AG04449 (cell line): Measurements from ENCODE around the gene LARGE2.

ENCODE experiments used
- CTCF ChIA-PET: fragments of 350-600 bp; formaldehyde crosslinking; extraction: SDS; loops from one replicate; lab custom pipeline; 2021; ENCODE audit warnings: antibody characterized with exemption; lab: Yijun Ruan, JAX
- POLR2A ChIA-PET: fragments of 400-600, 350-600 bp; formaldehyde crosslinking; extraction: SDS; loops from one replicate; lab custom pipeline; 2020; ENCODE audit warnings: antibody characterized with exemption, inconsistent platforms; lab: Yijun Ruan, JAX
- DNase-seq: peaks from one replicate; pipeline ENCODE4 v3.0.0-alpha.2; 2010; ENCODE audit warnings: low read depth, low spot score
- H3K4me3 ChIP-seq: 2 replicates; pipeline ENCODE4 v1.5.1; 2011; ENCODE audit warnings: low read depth, mild to moderate bottlenecking, control low read depth, low read length
- TF ChIP-seq, protein P1 (sequence below): IDR thresholded peaks from one replicate; pipeline ENCODE4 v1.5.1; 2011; ENCODE audit warnings: mild to moderate bottlenecking, moderate library complexity, low read length, control low read depth, inconsistent platforms; ENCODE audit not compliant: insufficient read depth; ENCODE audit errors: missing control alignments

LARGE2 gene

DNA sequence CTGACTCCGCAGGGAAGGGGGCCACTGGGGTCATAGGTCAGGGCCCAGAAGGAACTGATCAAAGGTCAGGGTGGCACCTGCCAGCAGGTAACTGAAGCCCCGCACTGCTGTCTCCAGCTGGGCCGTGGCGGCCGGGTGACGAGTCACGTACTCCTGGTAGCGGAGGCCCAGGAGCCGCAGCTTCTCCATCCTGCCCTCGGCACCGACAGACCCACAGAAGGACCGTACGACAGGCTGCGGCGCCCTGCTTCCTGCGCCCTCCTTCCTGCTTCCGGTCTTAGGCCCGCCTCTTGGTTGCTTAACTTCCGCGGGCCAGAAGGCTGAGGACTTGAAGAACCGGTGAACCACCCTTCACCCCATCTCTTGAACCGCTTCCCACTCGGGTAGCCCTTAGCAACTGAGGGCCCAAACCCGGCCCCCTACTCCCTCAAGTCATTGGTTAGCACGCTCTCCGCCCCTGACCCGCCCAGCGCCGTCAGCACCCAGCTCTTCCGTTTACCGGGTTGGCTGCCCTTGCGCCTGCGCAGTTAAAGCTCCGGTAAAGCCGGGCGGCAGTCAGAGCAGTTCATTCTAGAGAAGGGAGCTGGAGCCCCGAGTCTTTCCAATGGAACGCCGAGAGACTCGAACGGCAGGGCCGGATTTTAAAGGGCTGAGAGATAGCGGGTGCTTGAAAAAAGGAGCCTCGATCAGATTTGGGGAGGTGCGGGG is 4.7 kb upstream of the LARGE2 start, which contains the start of gene PEX16:
PEX16 (minus strand) TSS at position 255 of the 708 bp plus-strand sequence; CDS start at position 189, 66 bp downstream.
- peak; percentile 99 for DNase-seq
- TF ChIP-seq, protein P1, sequence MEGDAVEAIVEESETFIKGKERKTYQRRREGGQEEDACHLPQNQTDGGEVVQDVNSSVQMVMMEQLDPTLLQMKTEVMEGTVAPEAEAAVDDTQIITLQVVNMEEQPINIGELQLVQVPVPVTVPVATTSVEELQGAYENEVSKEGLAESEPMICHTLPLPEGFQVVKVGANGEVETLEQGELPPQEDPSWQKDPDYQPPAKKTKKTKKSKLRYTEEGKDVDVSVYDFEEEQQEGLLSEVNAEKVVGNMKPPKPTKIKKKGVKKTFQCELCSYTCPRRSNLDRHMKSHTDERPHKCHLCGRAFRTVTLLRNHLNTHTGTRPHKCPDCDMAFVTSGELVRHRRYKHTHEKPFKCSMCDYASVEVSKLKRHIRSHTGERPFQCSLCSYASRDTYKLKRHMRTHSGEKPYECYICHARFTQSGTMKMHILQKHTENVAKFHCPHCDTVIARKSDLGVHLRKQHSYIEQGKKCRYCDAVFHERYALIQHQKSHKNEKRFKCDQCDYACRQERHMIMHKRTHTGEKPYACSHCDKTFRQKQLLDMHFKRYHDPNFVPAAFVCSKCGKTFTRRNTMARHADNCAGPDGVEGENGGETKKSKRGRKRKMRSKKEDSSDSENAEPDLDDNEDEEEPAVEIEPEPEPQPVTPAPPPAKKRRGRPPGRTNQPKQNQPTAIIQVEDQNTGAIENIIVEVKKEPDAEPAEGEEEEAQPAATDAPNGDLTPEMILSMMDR = no peak
- peak within 1 kb of the TSS; percentile 100 for H3K4me3 ChIP-seq
- POLR2A ChIA-PET = interaction anchor here (0.8 to 1.1 kb wide), 8 partner anchors 12 to 112 kb away, joined by 3 to 5 read pairs (median 3); partner anchors contain the start of gene CRY2
- CTCF ChIA-PET = interaction anchor here (0.9 to 1.9 kb wide), 5 partner anchors 45 to 86 kb away, joined by 3 to 6 read pairs (median 3); no protein-coding TSS in a partner anchor

GRCh38 chr11:45918331-45918941 is 4.0 kb upstream of the LARGE2 start:
- POLR2A ChIA-PET = interaction anchor here (0.8 to 1.1 kb wide), 7 partner anchors 12 to 113 kb away, joined by 3 to 5 read pairs (median 3); partner anchors contain the start of gene CRY2
- CTCF ChIA-PET = interaction anchor here (0.9 to 1.9 kb wide), 5 partner anchors 46 to 85 kb away, joined by 3 to 6 read pairs (median 3); no protein-coding TSS in a partner anchor
- DNase-seq = no peak
- TF ChIP-seq, protein P1 = no peak
- H3K4me3 ChIP-seq = peak overlapping the region; percentile 100

- ChIA-PET CTCF (interaction anchor here (0.9 to 1.9 kb wide), 3 partner anchors 46 to 60 kb away, joined by 3 to 6 read pairs (median 3); no protein-coding TSS in a partner anchor), POLR2A (no interaction called here)
- no peak for DNase-seq
- peak overlapping the region; percentile 100; the same call in 1 of the 2 replicates for H3K4me3 ChIP-seq
- TF ChIP-seq, protein P1 = no peak
Observed at GRCh38 chr11:45918962-45919675, 3.3 kb upstream of the LARGE2 start.

- TF ChIP-seq, protein P1 = no peak
Observed at GRCh38 chr11:45919806-45920530, 2.5 kb upstream of the LARGE2 start.

GRCh38 chr11:45920531-45921477 is 1.7 kb upstream of the LARGE2 start:
- DNase-seq = no peak
- ChIA-PET CTCF (interaction anchor here (1.5 to 2.4 kb wide), 2 partner anchors 78 to 86 kb away, joined by 4 to 7 read pairs; no protein-coding TSS in a partner anchor), POLR2A (no interaction called here)
- TF ChIP-seq, protein P1 = no peak
- no peak overlapping the region for H3K4me3 ChIP-seq

More at GRCh38 chr11:45919806-45920530, 2.5 kb upstream of the LARGE2 start:
- CTCF ChIA-PET = interaction anchor here (1.5 to 2.4 kb wide), 2 partner anchors 77 to 87 kb away, joined by 4 to 7 read pairs; no protein-coding TSS in a partner anchor
- DNase-seq = no peak
- POLR2A ChIA-PET = no interaction called here
- H3K4me3 ChIP-seq = no peak overlapping the region
